Breast epithelium (tissue), 3 donors: Measurements from ENCODE around the gene RHEB.

ENCODE experiments used
- CTCF ChIP-seq, 3 donors: fragments of 450-650 bp; IDR thresholded peaks; one replicate each; pipeline ENCODE4 v1.5.1; 2016 to 2017; ENCODE audit warnings: antibody characterized with exemption in 3 of 3, mild to moderate bottlenecking in 3 of 3, moderate library complexity in 3 of 3
- POLR2A ChIP-seq: fragments of 450-650 bp; IDR thresholded peaks from one replicate; pipeline ENCODE4 v1.6.1; 2016; ENCODE audit warnings: antibody characterized with exemption, mild to moderate bottlenecking, moderate library complexity
- POLR2AphosphoS5 ChIP-seq, 3 donors: sonication (generic); formaldehyde crosslinking; IDR thresholded peaks; one replicate each; pipeline ENCODE4 v1.6.1; 2017; ENCODE audit warnings: antibody characterized with exemption in 3 of 3

GRCh38 chr7:151565541-151565940 lies 45.8 kb upstream of the RHEB start:
- TF ChIP-seq CTCF (IDR thresholded peaks at IDR 0.05) (no peak), POLR2A (no peak), POLR2AphosphoS5 (IDR thresholded peaks at IDR 0.05) (no peak)
